Right cardiac atrium (tissue), 5 donors: ENCODE results near the gene ABL2. TPM values are rescaled to one million over a fixed set of nuclear protein-coding genes. Genes with fewer than 3 reads are reported as not detected.

Experiments used
- ATAC-seq, 2 donors: fragments of 200-7000 bp; cut with Tn5 transposase; one replicate each; pipeline versions ENCODE4 v1.8.0 to v1.9.1; 2020; ENCODE audit warnings: moderate library complexity in 2 of 2, mild to moderate bottlenecking in 1 of 2
- DNase-seq, 3 donors: peaks; one replicate each; pipeline ENCODE4 v3.0.0-alpha.2; 2020
- H3K27ac ChIP-seq: one replicate; pipeline ENCODE4 v1.5.1; 2013; ENCODE audit warnings: mild to moderate bottlenecking, low read length, control low read depth, moderate library complexity
- H3K27me3 ChIP-seq: one replicate; pipeline ENCODE4 v1.6.1; 2013; ENCODE audit not compliant: control insufficient read depth, insufficient read depth
- H3K4me1 ChIP-seq: one replicate; pipeline ENCODE4 v1.6.1; 2013; ENCODE audit warnings: low read length; ENCODE audit not compliant: control insufficient read depth, insufficient read depth
- H3K4me3 ChIP-seq: one replicate; pipeline ENCODE4 v1.5.1; 2013; ENCODE audit warnings: low read length, control low read depth
- H3K9me3 ChIP-seq: one replicate; pipeline ENCODE4 v1.6.1; 2013; ENCODE audit warnings: low read length; ENCODE audit not compliant: control insufficient read depth
- whole genome bisulfite sequencing: extraction: QIAGEN DNeasy Blood & Tissue Kit; methylation state at CpG from one replicate; pipeline ENCODE4 v1.1.7; 2013; 5-methylcytosine and 5-hydroxymethylcytosine counted together
- intact Hi-C, 4 donors: fragments of 100-400 bp; cut with DNase I; formaldehyde crosslinking; loops; one replicate each; pipeline versions ENCODE4 v1.11.0 to v1.14.0; 2022 to 2023
- polyA plus RNA-seq: library from polyadenylated mRNA; stranded (reverse); fragments of 200-250 nt; gene quantifications from one replicate; pipeline ENCODE4 v1.2.3, GENCODE V29; 2013
- total RNA-seq, 4 donors: library from RNA; stranded (reverse); fragmentation: NEBNext Ultra II Directional; extraction: Animal tissue kit (Norgen Biotek cat#: 25700); gene quantifications; one replicate each; pipeline ENCODE4 v1.2.1, GENCODE V29; 2021
- donor health status: healthy with polysubstance abuse.
- donor health status: DM: no; HTN: yes; CAD: no.
- donor health status: DM: no; HTN: no; CAD: no.
- donor health status: DM: no; HTN: yes; CAD: no; lungs with severe emphysema.
- donor health status: DM: yes; HTN: yes; CAD: no.

ABL2 gene
- total and polyA plus RNA-seq, 5 donors, result 3.2 to 18.4 (median 10.5) TPM

DNA sequence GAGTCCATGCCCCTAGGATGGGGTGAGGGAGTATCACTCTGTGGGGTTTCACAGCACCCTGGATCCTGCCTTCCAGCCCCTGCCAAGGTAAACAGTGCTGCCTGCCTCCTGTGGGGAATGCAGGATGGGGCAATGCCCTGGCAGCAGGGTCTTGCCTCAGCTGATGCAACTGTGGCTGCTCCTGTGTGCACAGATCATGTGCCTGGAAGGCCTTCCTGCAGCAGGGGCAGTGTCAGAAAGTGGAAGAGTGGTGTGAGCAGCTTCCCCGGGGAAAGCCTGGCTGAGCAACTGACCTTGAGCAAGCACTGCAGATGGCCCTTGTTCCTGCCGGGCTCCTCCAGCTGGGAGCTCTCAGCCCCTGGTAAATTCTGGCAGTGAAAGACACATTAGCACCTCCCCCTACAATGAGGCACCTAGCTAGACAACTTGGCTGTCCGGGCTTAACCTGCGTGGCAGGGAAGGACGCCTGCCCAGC lies 137.7 kb downstream of the ABL2 start:
- H3K4me1 ChIP-seq, result peaks cover 7% of the 10 kb centered on the region
- H3K9me3 ChIP-seq, result no peaks in the 10 kb centered on the region
- 35% methylated on average over 5 of the region's 5 CpGs for WGBS
- ATAC-seq (peak; percentile 66 to 71), DNase-seq (peak; percentile 75 to 82 (median 79))
- peak overlapping the region; percentile 39 for H3K27ac ChIP-seq
- H3K4me3 ChIP-seq, result no peak overlapping the region
- intact Hi-C loops, result no loop called here
- H3K27me3 ChIP-seq, result no peaks in the 10 kb centered on the region

DNA sequence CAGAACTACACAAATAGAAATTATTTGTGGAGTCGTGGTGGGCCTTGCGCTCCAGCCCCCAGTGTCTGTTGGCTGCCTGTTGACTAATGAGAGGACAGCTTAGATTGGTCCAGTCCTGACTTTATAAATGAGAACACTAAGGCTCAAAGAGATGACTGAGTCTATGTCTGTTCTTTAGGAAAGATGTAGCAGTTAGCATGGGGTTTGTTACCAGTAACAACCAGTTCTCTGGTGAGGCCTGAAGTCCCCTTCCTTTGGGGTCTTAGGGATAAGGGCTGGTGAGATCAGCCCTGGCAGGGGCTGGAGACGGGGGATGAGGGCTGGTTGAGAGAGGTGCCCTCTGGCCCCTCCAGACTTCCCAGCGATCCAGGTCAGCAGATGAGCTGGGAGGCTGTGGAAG lies 138.6 kb downstream of the ABL2 start:
- no peak for ATAC-seq
- 89% methylated on average over 4 of the region's 4 CpGs for WGBS
- H3K27ac ChIP-seq, result peak overlapping the region; percentile 63
- H3K27me3 ChIP-seq, result no peaks in the 10 kb centered on the region
- no peaks in the 10 kb centered on the region for H3K9me3 ChIP-seq
- H3K4me1 ChIP-seq, result peaks cover 7% of the 10 kb centered on the region
- no peak overlapping the region for H3K4me3 ChIP-seq
- intact Hi-C loops, result no loop called here
- no peak for DNase-seq

DNA sequence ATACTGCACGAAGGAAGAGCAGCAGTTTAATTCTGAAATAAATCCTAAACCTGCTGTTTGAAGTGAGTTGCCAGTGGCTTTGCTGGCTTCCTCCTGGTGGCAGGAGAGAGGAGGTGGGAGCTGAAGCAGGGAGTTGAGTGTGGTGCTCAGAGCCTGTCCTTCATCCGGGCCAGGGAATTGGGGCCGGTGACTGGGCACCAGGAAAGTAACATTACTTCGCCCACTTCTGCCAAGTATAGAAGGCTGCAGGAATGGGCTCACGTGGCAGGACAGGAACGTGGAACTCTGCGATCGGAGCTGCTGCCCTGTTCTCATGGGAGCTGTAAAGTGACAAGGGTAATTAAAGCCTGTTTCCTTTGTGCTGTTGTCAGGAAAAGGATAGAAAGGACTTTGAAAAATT lies 139.0 kb downstream of the ABL2 start:
- WGBS, result 71% methylated on average over 8 of the region's 8 CpGs
- intact Hi-C loops, result no loop called here
- peak; percentile 11 to 27 for ATAC-seq
- Histone ChIP-seq H3K9me3 (no peaks in the 10 kb centered on the region), H3K4me3 (no peak overlapping the region), H3K27ac (peak overlapping the region; percentile 63), H3K27me3 (no peaks in the 10 kb centered on the region), H3K4me1 (peaks cover 7% of the 10 kb centered on the region)
- peak in 1 of 3 donors; percentile 53 for DNase-seq

DNA sequence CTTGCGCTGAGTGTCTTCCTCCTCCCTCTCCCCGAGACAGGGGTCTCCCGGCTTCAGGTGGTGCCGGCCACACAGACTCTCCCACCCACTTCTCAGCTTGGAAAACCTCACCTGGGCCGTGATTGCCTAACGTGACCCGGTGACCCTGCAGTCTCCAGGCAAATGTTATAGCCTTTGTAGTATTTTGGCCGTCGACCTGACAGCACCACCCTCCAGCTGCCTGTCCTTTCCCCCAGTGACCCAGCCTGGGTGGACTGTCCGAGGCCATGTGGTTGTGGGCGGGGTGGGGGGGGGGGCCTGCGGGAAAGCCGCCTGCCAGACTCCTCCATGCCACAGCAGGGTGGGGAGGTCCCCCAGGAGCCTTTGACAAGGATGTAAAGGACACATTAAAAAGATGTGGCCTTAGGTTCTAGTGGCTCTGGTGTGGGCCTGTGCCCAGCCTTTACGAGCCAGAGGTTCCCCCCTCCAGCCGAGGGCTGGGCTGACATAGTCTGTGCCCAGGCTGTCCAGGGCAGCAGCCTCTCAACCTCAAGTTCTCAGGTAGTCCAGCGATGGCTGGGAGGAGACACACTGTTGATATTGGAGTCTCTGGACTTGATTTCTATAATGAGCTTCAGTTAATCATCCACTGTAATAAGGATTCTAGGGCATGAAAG lies 139.5 kb downstream of the ABL2 start:
- no peak for ATAC-seq
- H3K27me3 ChIP-seq, result no peaks in the 10 kb centered on the region
- peak overlapping the region; percentile 9 for H3K27ac ChIP-seq
- H3K4me3 ChIP-seq, result no peak overlapping the region
- H3K9me3 ChIP-seq, result no peaks in the 10 kb centered on the region
- H3K4me1 ChIP-seq, result peaks cover 7% of the 10 kb centered on the region
- peak in 1 of 3 donors; percentile 41 for DNase-seq
- intact Hi-C loops, result loop anchor here in 1 of 4 donors (10.0 kb wide), 1 partner anchor 105 kb away; no protein-coding TSS in a partner anchor
- WGBS, result 80% methylated on average over 16 of the region's 16 CpGs

- H3K4me3 ChIP-seq, result no peak overlapping the region
- H3K27ac ChIP-seq, result no peak overlapping the region
- ATAC-seq (no peak), DNase-seq (no peak)
- H3K4me1 ChIP-seq, result peaks cover 11% of the 10 kb centered on the region
- 67% methylated on average over 11 of the region's 11 CpGs for WGBS
- no peaks in the 10 kb centered on the region for H3K27me3 ChIP-seq
- H3K9me3 ChIP-seq, result no peaks in the 10 kb centered on the region
- intact Hi-C loops, result loop anchor here in 1 of 4 donors (10.0 kb wide), 1 partner anchor 107 kb away; no protein-coding TSS in a partner anchor
Observed at GRCh38 chr1:179087665-179088064, 141.8 kb downstream of the ABL2 start.

DNA sequence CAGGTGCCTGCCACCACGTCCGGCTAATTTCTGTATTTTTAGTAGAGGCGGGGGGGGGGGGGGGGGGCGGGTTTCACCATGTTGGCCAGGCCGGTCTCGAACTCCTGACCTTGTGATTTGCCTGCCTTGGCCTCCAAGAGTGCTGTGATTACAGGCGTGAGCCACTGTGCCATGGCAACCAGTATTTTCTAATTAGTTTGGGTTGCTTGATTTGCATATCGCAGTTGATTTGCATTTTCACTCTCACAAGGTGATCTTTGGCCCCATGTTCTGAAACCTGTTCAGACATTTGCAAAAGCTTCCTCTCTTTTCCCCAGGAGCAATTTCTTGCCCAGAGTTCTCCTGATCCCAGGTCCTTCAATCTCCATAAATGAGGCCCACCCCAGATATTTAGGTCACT lies 145.9 kb downstream of the ABL2 start:
- intact Hi-C loops, result loop anchor here in 3 of 4 donors (5.0 to 10.0 kb wide), 2 partner anchors 111 to 284 kb away; partner anchors contain the start of gene AXDND1 (in 3 of the 3)

GRCh38 chr1:179082999-179083335 lies 146.5 kb downstream of the ABL2 start:
- Histone ChIP-seq H3K4me1 (peaks cover 4% of the 10 kb centered on the region), H3K27me3 (no peaks in the 10 kb centered on the region), H3K4me3 (peak overlapping the region; percentile 60), H3K27ac (no peak overlapping the region), H3K9me3 (no peaks in the 10 kb centered on the region)
- ATAC-seq (no peak), DNase-seq (no peak)
- intact Hi-C loops, result loop anchor here in 3 of 4 donors (5.0 to 10.0 kb wide), 2 partner anchors 112 to 284 kb away; partner anchors contain the start of gene AXDND1 (in 3 of the 3)
- WGBS, result 11% methylated on average over 3 of the region's 3 CpGs

More for the DNA sequence above, 145.9 kb downstream of the ABL2 start:
- Histone ChIP-seq H3K27ac (no peak overlapping the region), H3K4me3 (no peak overlapping the region), H3K9me3 (no peaks in the 10 kb centered on the region), H3K4me1 (peaks cover 4% of the 10 kb centered on the region), H3K27me3 (no peaks in the 10 kb centered on the region)
- ATAC-seq (no peak), DNase-seq (no peak)
- WGBS, result 85% methylated on average over 8 of the region's 8 CpGs

- Histone ChIP-seq H3K27me3 (no peaks in the 10 kb centered on the region), H3K9me3 (no peaks in the 10 kb centered on the region), H3K27ac (peak overlapping the region; percentile 42), H3K4me1 (peaks cover 4% of the 10 kb centered on the region), H3K4me3 (peak overlapping the region; percentile 60)
- intact Hi-C loops, result loop anchor here in 3 of 4 donors (5.0 to 10.0 kb wide), 2 partner anchors 112 to 285 kb away; partner anchors contain the start of gene AXDND1 (in 3 of the 3)
- DNase-seq (peak; percentile 41 to 72 (median 68)), ATAC-seq (peak; percentile 61 to 70)
- WGBS, result under 1% methylated on average over 52 of the region's 52 CpGs
Observed at GRCh38 chr1:179082333-179082998, 147.0 kb downstream of the ABL2 start.

GRCh38 chr1:179081687-179082332 lies 147.7 kb downstream of the ABL2 start, which contains the start of gene TOR3A:
Gene TOR3A (plus strand): TSS chr1:179082070. CDS start chr1:179082129, 59 bp downstream.
- ATAC-seq, result peak; percentile 98 to 99
- H3K4me3 ChIP-seq, result peak within 1 kb of the TSS; percentile 60
- H3K9me3 ChIP-seq, result no peaks in the 10 kb centered on the region
- H3K27ac ChIP-seq, result peak within 1 kb of the TSS; percentile 42
- peaks cover 4% of the 10 kb centered on the region for H3K4me1 ChIP-seq
- under 1% methylated on average over 51 of the region's 51 CpGs for WGBS
- intact Hi-C loops, result loop anchor here in 3 of 4 donors (5.0 to 10.0 kb wide), 2 partner anchors 113 to 285 kb away; partner anchors contain the start of gene AXDND1 (in 3 of the 3)
- peak; percentile 93 to 97 (median 97) for DNase-seq
- H3K27me3 ChIP-seq, result no peaks in the 10 kb centered on the region

GRCh38 chr1:179080866-179081686 lies 148.4 kb downstream of the ABL2 start:
- 42% methylated on average over 18 of the region's 18 CpGs for WGBS
- H3K9me3 ChIP-seq, result no peaks in the 10 kb centered on the region
- ATAC-seq, result no peak
- H3K4me1 ChIP-seq, result peaks cover 4% of the 10 kb centered on the region
- no peak for DNase-seq
- peak overlapping the region; percentile 60 for H3K4me3 ChIP-seq
- intact Hi-C loops, result loop anchor here in 3 of 4 donors (5.0 to 10.0 kb wide), 2 partner anchors 114 to 286 kb away; partner anchors contain the start of gene AXDND1 (in 3 of the 3)
- H3K27ac ChIP-seq, result peak overlapping the region; percentile 42
- no peaks in the 10 kb centered on the region for H3K27me3 ChIP-seq
